HCT116 (cell line): ENCODE measurements around the gene COL26A1. TPM values are rescaled to one million over a fixed set of nuclear protein-coding genes. Genes with fewer than 3 reads are reported as not detected.

Experiments used
- ATAC-seq: fragments of 200-7000 bp; cut with Tn5 transposase; 2 replicates; pipeline ENCODE4 v1.9.1; 2020; ENCODE audit warnings: mild to moderate bottlenecking, moderate library complexity
- BruUV-seq: library from RNA; stranded (reverse); fragments of 400-500 nt; replicated peaks from 2 replicates; lab custom pipeline; 2021; lab: Mats Ljungman, UMichigan
- CTCF ChIA-PET: fragments of 300-600 bp; sonication (Branson Sonifier 250); formaldehyde crosslinking; loops from one replicate; lab custom pipeline; 2021; ENCODE audit warnings: antibody characterized with exemption; lab: Charles Lee
- POLR2A ChIA-PET: fragments of 300-600, 350-600 bp; sonication (Branson Sonifier 250); formaldehyde crosslinking; loops from one replicate; lab custom pipeline; 2021; ENCODE audit warnings: antibody characterized with exemption; lab: Charles Lee
- RAD21 ChIA-PET, 2 experiments: fragments of 300-600 bp; sonication (Branson Sonifier 250); formaldehyde crosslinking; loops; one replicate each; lab custom pipeline; 2023; ENCODE audit warnings: low total read pairs in 2 of 2; ENCODE audit not compliant: uncharacterized antibody in 2 of 2, unreplicated experiment in 2 of 2, low non-redundant PET in 1 of 2; lab: Charles Lee
- DNase-seq: peaks from one replicate; pipeline ENCODE4 v3.0.0-alpha.2; 2010; ENCODE audit warnings: low read depth, low spot score
- H2AFZ ChIP-seq: fragments of 200-600 bp; shearing (Covaris generic), sonication (generic); 2 replicates; pipeline ENCODE4 v1.6.1; 2017; ENCODE audit warnings: low read depth, mixed run types, mixed read lengths, antibody characterized with exemption, low read length; ENCODE audit not compliant: poor library complexity, severe bottlenecking
- H3K27ac ChIP-seq: 2 replicates; pipeline ENCODE4 v1.5.1; 2012; ENCODE audit warnings: low read depth, low read length
- H3K27me3 ChIP-seq: fragments of 200-600 bp; sonication (generic); 2 replicates; pipeline ENCODE4 v1.6.1; 2016; ENCODE audit warnings: mixed run types, low read length, mixed read lengths; ENCODE audit not compliant: insufficient read depth
- H3K36me3 ChIP-seq, 2 experiments: fragments of 200-500 bp in 1 of 2; fragments of 200-600 bp in 1 of 2; sonication (Bioruptor generic) in 1 of 2; sonication (generic) in 1 of 2; 2 replicates each; pipeline versions ENCODE4 v1.5.1 to v1.6.1; 2014 to 2016; ENCODE audit warnings: low read length in 2 of 2, inconsistent platforms in 1 of 2, mixed read lengths in 1 of 2, mixed run types in 1 of 2; ENCODE audit not compliant: insufficient read depth in 2 of 2, control insufficient read depth in 1 of 2
- H3K4me1 ChIP-seq, 2 experiments: fragments of 200-600 bp in 1 of 2; sonication (generic) in 1 of 2; 2 replicates each; pipeline versions ENCODE4 v1.5.1 to v1.6.1; 2012 to 2017; ENCODE audit warnings: low read length in 2 of 2, inconsistent platforms in 1 of 2, mild to moderate bottlenecking in 1 of 2, mixed read lengths in 1 of 2, mixed run types in 1 of 2, moderate library complexity in 1 of 2; ENCODE audit not compliant: insufficient read depth in 2 of 2, control insufficient read depth in 1 of 2
- H3K4me2 ChIP-seq: fragments of 200-600 bp; sonication (generic); 2 replicates; pipeline ENCODE4 v1.6.1; 2017; ENCODE audit warnings: mixed run types, low read length, mixed read lengths
- H3K4me3 ChIP-seq, 2 experiments: fragments of 200-600 bp in 1 of 2; sonication (generic) in 1 of 2; replicated peaks in 1 of 2; 2 replicates each; pipeline ENCODE4 v1.5.1; 2011 to 2016; ENCODE audit warnings: low read length in 2 of 2, control low read depth in 1 of 2, low read depth in 1 of 2, mild to moderate bottlenecking in 1 of 2, mixed read lengths in 1 of 2, mixed run types in 1 of 2
- H3K79me2 ChIP-seq: fragments of 200-600 bp; sonication (generic); 2 replicates; pipeline ENCODE4 v1.6.1; 2017; ENCODE audit warnings: mild to moderate bottlenecking, mixed run types, low read length, moderate library complexity, mixed read lengths; ENCODE audit not compliant: insufficient read depth
- H3K9ac ChIP-seq: fragments of 200-600 bp; sonication (generic); 2 replicates; pipeline ENCODE4 v1.6.1; 2016; ENCODE audit warnings: low read length, mixed read lengths
- H3K9me2 ChIP-seq: fragments of 200-600 bp; sonication (generic), shearing (Covaris generic); 2 replicates; pipeline ENCODE4 v1.6.1; 2017; ENCODE audit warnings: mixed run types, mild to moderate bottlenecking, moderate library complexity; ENCODE audit not compliant: insufficient read depth
- H3K9me3 ChIP-seq, 2 experiments: fragments of 200-500 bp in 1 of 2; fragments of 200-600 bp in 1 of 2; sonication (Bioruptor generic) in 1 of 2; sonication (generic) in 1 of 2; 2 replicates each; pipeline ENCODE4 v1.6.1; 2014 to 2017; ENCODE audit warnings: low read length in 2 of 2, mixed read lengths in 2 of 2, inconsistent platforms in 1 of 2, low read depth in 1 of 2, mild to moderate bottlenecking in 1 of 2, mixed run types in 1 of 2, moderate library complexity in 1 of 2; ENCODE audit not compliant: control insufficient read depth in 1 of 2, insufficient read depth in 1 of 2
- H4K20me1 ChIP-seq: fragments of 200-600 bp; sonication (generic), shearing (Covaris generic); 2 replicates; pipeline ENCODE4 v1.6.1; 2017; ENCODE audit warnings: mixed run types, mild to moderate bottlenecking, moderate library complexity; ENCODE audit not compliant: insufficient read depth
- CBX3 ChIP-seq: IDR thresholded peaks from 2 replicates; pipeline ENCODE4 v1.6.1; 2012; ENCODE audit warnings: low read depth
- EGR1 ChIP-seq: IDR thresholded peaks from 2 replicates; pipeline ENCODE4 v1.6.1; 2012; ENCODE audit warnings: low read depth
- EZH2 ChIP-seq: fragments of 200-600 bp; sonication (generic); IDR thresholded peaks from 2 replicates; pipeline ENCODE4 v1.6.1; 2017; ENCODE audit warnings: antibody characterized with exemption, mixed run types
- EZH2phosphoT487 ChIP-seq: fragments of 200-600 bp; IDR thresholded peaks from 2 replicates; pipeline ENCODE4 v1.6.1; 2018; ENCODE audit warnings: antibody characterized with exemption, borderline replicate concordance
- FOSL1 ChIP-seq: IDR thresholded peaks from 2 replicates; pipeline ENCODE4 v1.6.1; 2012; ENCODE audit warnings: low read depth
- JUND ChIP-seq: IDR thresholded peaks from 2 replicates; pipeline ENCODE4 v1.6.1; 2012
- POLR2A ChIP-seq: IDR thresholded peaks from 2 replicates; pipeline ENCODE4 v1.7.0; 2011; ENCODE audit warnings: borderline replicate concordance; ENCODE audit not compliant: insufficient read depth, insufficient read length; ENCODE audit errors: extremely low read depth
- SP1 ChIP-seq: IDR thresholded peaks from 2 replicates; pipeline ENCODE4 v1.6.1; 2012; ENCODE audit warnings: low read depth
- SRF ChIP-seq: IDR thresholded peaks from 2 replicates; pipeline ENCODE4 v1.6.1; 2012; ENCODE audit warnings: low read depth
- ZFX ChIP-seq: fragments of 450-650 bp; IDR thresholded peaks from 2 replicates; pipeline ENCODE4 v1.6.1; 2017
- ZNF274 ChIP-seq: fragments of 200-500 bp; sonication (Bioruptor generic); IDR thresholded peaks from 2 replicates; pipeline ENCODE4 v1.6.1; 2014; ENCODE audit warnings: mild to moderate bottlenecking, low read depth, low read length, inconsistent platforms
- intact Hi-C: fragments of 100-400 bp; cut with micrococcal nuclease; formaldehyde crosslinking; loops from 2 replicates; pipeline ENCODE4 v1.10.0; 2022
- total RNA-seq: library from RNA; stranded (reverse); gene quantifications from one replicate; pipeline ENCODE4 v1.2.1, GENCODE V29; 2021; ENCODE audit not compliant: unreplicated experiment
- TF ChIP-seq, protein P1 (sequence below): IDR thresholded peaks from 2 replicates; pipeline ENCODE4 v1.6.1; 2012
- TF ChIP-seq, protein P2 (sequence below): IDR thresholded peaks from 2 replicates; pipeline ENCODE4 v1.6.1; 2012
- TF ChIP-seq, protein P3 (sequence below), 3 experiments: fragments of 200-600 bp in 1 of 3; sonication (generic) in 1 of 3; IDR thresholded peaks in 2 of 3; conservative IDR thresholded peaks in 1 of 3; 2 replicates each; pipeline ENCODE4 v1.5.1; 2012 to 2017; ENCODE audit warnings: low read depth in 2 of 3, low read length in 2 of 3, antibody characterized with exemption in 1 of 3, borderline replicate concordance in 1 of 3, control low read depth in 1 of 3, mild to moderate bottlenecking in 1 of 3, mixed read lengths in 1 of 3, mixed run types in 1 of 3, moderate library complexity in 1 of 3; ENCODE audit not compliant: insufficient read depth in 1 of 3

The COL26A1 gene
- total RNA-seq, 1 experiment from 2014 or later, result 0.27 TPM

DNA sequence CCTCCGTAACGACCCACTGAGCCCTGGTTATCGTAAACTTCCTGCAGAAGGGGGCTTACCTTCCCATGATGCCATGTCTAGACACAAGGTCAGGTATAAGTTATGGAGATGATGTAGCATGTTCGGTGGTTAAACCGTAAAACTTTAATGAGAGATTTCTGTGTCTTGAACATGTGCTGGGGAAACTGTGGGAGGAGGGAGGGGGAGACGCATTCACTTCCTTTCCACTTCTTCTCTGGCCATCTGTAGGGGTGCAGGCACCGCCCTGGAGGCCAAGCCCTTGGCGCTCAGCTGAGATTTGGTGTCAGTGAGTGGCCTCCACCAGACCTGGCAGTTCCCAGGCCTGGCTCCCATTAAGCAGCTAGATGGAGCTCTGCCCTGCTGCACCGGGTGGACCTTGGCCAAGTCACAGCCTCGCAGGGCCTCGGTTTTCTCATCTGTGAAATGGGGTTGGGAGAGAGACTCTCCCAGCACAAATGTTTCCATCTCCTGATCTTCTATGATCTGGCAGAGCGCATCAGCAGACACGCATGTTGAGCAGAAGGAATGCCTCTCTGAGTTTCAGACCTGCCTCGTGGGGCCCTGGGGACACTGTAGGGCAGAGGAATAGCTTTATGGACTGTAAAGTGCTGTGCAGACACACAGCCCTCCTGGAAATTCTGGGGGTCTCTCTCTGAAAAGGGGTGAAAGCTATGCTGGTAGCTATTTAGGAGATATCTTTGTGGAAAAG, 106.0 kb downstream of the COL26A1 start:
- Histone ChIP-seq H2AFZ (no peak overlapping the region), H3K4me3 (no peak overlapping the region), H3K79me2 (no peaks in the 10 kb centered on the region), H3K27me3 (no peaks in the 10 kb centered on the region), H3K9me2 (no peaks in the 10 kb centered on the region), H3K27ac (no peak overlapping the region), H4K20me1 (no peaks in the 10 kb centered on the region), H3K4me1 (no peaks in the 10 kb centered on the region), H3K9ac (no peak overlapping the region), H3K9me3 (no peaks in the 10 kb centered on the region), H3K36me3 (no peaks in the 10 kb centered on the region), H3K4me2 (no peak overlapping the region)
- ChIA-PET CTCF (no interaction called here), RAD21 (interaction anchor here in 1 of 2 experiments (0.6 kb wide), 1 partner anchor 374 kb away, joined by 5 read pairs; no protein-coding TSS in a partner anchor), POLR2A (no interaction called here)
- intact Hi-C loops, result no loop called here
- TF ChIP-seq SRF (no peak), JUND (no peak), SP1 (no peak), EGR1 (no peak), CBX3 (no peak), POLR2A (no peak), EZH2phosphoT487 (no peak), ZFX (no peak), ZNF274 (no peak), EZH2 (no peak), FOSL1 (no peak)
- TF ChIP-seq, protein P1, sequence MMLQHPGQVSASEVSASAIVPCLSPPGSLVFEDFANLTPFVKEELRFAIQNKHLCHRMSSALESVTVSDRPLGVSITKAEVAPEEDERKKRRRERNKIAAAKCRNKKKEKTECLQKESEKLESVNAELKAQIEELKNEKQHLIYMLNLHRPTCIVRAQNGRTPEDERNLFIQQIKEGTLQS, result no peak
- TF ChIP-seq, protein P2, sequence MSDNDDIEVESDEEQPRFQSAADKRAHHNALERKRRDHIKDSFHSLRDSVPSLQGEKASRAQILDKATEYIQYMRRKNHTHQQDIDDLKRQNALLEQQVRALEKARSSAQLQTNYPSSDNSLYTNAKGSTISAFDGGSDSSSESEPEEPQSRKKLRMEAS, result no peak
- TF ChIP-seq, protein P3, sequence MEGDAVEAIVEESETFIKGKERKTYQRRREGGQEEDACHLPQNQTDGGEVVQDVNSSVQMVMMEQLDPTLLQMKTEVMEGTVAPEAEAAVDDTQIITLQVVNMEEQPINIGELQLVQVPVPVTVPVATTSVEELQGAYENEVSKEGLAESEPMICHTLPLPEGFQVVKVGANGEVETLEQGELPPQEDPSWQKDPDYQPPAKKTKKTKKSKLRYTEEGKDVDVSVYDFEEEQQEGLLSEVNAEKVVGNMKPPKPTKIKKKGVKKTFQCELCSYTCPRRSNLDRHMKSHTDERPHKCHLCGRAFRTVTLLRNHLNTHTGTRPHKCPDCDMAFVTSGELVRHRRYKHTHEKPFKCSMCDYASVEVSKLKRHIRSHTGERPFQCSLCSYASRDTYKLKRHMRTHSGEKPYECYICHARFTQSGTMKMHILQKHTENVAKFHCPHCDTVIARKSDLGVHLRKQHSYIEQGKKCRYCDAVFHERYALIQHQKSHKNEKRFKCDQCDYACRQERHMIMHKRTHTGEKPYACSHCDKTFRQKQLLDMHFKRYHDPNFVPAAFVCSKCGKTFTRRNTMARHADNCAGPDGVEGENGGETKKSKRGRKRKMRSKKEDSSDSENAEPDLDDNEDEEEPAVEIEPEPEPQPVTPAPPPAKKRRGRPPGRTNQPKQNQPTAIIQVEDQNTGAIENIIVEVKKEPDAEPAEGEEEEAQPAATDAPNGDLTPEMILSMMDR (IDR thresholded peaks at IDR 0.05 in 2 of 3, conservative IDR thresholded peaks at IDR 0.05 in 1 of 3; ENCODE audit: borderline replicate concordance in 1 of 3, insufficient read depth in 1 of 3, low read depth in 2 of 3, low read length in 2 of 3), result no peak
- no peak for DNase-seq
- BruUV-seq, result no TSS peak
- ATAC-seq, result no peak
